ENCODE data around the gene HEATR5B.
A peak's percentile ranks its signal among the peaks of the same experiment; 100 is the strongest.
"Not testable (repeated sequence)": the region's sequence is repeated elsewhere in the genome, so short reads cannot be mapped to it uniquely, and the experiment has no call there.

Gene HEATR5B

GRCh38 chr2:36979007-36979406 lies 105.2 kb downstream of the HEATR5B start:
- DNase-seq: not testable (repeated sequence)

- no peak for DNase-seq
These were observed 108.1 kb downstream of the HEATR5B start for GRCh38 chr2:36976065-36976464.

- no peak for DNase-seq
These were observed 108.9 kb downstream of the HEATR5B start for GRCh38 chr2:36975306-36975705.

GRCh38 chr2:36973320-36973719 lies 110.9 kb downstream of the HEATR5B start:
- no peak for DNase-seq

GRCh38 chr2:36971990-36972389 lies 112.2 kb downstream of the HEATR5B start:
- no peak for DNase-seq

- DNase-seq: no peak
These were observed 116.8 kb downstream of the HEATR5B start for GRCh38 chr2:36967236-36967876.

GRCh38 chr2:36966370-36967235 lies 117.6 kb downstream of the HEATR5B start, which contains the start of gene STRN:
Gene STRN (minus strand): TSS chr2:36966536. CDS start chr2:36966463, 73 bp downstream.
- peak; percentile 96 for DNase-seq

GRCh38 chr2:36965751-36966369 lies 118.3 kb downstream of the HEATR5B start:
- DNase-seq: peak; percentile 16

- DNase-seq: no peak
These were observed 119.0 kb downstream of the HEATR5B start for GRCh38 chr2:36965206-36965605.

GRCh38 chr2:36964496-36965058 lies 119.6 kb downstream of the HEATR5B start:
- DNase-seq: no peak

GRCh38 chr2:36963734-36964133 lies 120.4 kb downstream of the HEATR5B start:
- DNase-seq: no peak

GRCh38 chr2:36963106-36963505 lies 121.1 kb downstream of the HEATR5B start:
- no peak for DNase-seq

- no peak for DNase-seq
These were observed 123.4 kb downstream of the HEATR5B start for GRCh38 chr2:36960773-36961172.

- DNase-seq: no peak
These were observed 124.0 kb downstream of the HEATR5B start for GRCh38 chr2:36960005-36960675.

GRCh38 chr2:36954977-36955607 lies 129.1 kb downstream of the HEATR5B start:
- no peak for DNase-seq

- no peak for DNase-seq
These were observed 131.4 kb downstream of the HEATR5B start for GRCh38 chr2:36952748-36953197.

GRCh38 chr2:36951574-36951973 lies 132.6 kb downstream of the HEATR5B start:
- peak; percentile 33 for DNase-seq

GRCh38 chr2:36951027-36951518 lies 133.1 kb downstream of the HEATR5B start:
- no peak for DNase-seq

- no peak for DNase-seq
These were observed 134.3 kb downstream of the HEATR5B start for GRCh38 chr2:36949845-36950244.

GRCh38 chr2:36945240-36945639 lies 138.9 kb downstream of the HEATR5B start:
- not testable (repeated sequence) for DNase-seq

- DNase-seq: no peak
These were observed 142.3 kb downstream of the HEATR5B start for GRCh38 chr2:36941867-36942266.

GRCh38 chr2:36936526-36936925 lies 147.6 kb downstream of the HEATR5B start:
- DNase-seq: not testable (repeated sequence)

All from fibroblast of skin of back (primary cell).